ENCODE measurements around the gene BRD9.
A peak's percentile ranks its signal among the peaks of the same experiment; 100 is the strongest.

Gene BRD9

DNA sequence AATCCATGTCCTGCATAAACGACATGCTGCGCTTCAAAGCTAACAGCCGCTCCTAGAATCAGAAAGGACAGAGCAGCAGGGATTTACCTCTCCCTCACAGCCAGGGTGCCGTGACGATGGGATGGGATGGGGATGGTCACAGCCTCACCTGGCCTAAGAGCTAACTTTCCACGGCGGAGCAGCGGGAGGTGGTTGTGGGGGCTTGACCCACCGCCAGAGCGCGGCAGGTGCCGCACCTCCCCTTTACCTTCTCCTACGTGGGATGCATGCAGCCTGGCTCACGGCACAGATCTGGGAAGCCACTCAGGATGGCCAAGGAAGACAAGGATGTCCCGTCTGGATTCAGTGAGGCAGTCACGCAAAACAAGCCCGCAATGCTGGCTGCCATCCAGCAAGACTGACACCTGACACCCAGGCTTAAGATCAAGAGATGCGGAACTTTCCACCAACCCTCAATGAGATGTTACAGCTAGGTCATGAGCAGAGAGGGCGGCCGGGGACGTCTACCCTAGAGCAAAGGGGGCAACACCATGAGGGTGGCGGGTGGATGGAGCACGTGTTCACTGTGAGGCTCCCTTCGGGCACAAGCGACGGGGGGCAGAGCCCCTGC, 5.8 kb downstream of the BRD9 start:
- no peak overlapping the region for H3K4me3 ChIP-seq (ENCODE audit: low read length)
- DNase-seq (ENCODE audit: low read depth): no peak
- TF ChIP-seq, protein P1, sequence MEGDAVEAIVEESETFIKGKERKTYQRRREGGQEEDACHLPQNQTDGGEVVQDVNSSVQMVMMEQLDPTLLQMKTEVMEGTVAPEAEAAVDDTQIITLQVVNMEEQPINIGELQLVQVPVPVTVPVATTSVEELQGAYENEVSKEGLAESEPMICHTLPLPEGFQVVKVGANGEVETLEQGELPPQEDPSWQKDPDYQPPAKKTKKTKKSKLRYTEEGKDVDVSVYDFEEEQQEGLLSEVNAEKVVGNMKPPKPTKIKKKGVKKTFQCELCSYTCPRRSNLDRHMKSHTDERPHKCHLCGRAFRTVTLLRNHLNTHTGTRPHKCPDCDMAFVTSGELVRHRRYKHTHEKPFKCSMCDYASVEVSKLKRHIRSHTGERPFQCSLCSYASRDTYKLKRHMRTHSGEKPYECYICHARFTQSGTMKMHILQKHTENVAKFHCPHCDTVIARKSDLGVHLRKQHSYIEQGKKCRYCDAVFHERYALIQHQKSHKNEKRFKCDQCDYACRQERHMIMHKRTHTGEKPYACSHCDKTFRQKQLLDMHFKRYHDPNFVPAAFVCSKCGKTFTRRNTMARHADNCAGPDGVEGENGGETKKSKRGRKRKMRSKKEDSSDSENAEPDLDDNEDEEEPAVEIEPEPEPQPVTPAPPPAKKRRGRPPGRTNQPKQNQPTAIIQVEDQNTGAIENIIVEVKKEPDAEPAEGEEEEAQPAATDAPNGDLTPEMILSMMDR (conservative IDR thresholded peaks at IDR 0.05; ENCODE audit: low read depth, low read length): no peak

DNA sequence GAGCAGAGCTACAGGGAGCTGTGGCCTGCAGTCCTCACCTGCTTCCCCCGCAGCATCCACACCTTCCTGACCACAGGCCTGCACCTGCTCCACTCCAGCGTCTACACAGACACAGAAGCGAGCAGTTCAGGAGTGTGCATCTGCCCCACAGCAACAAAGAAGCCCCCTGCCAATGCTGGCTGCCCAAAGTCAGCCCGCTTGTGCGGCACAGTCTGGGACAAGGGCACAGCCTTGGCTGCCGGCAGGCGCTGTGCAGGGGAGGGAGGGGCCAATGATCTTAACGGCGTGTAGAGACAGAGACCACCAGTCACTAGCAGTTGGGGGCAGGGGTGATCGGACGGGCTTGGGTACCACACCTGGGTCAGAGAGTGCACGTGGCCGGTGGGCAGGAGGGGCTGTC, 6.6 kb downstream of the BRD9 start:
- DNase-seq (ENCODE audit: low read depth): no peak
- TF ChIP-seq, protein P1 (conservative IDR thresholded peaks at IDR 0.05; ENCODE audit: low read depth, low read length): no peak
- H3K4me3 ChIP-seq (ENCODE audit: low read length): no peak overlapping the region

DNA sequence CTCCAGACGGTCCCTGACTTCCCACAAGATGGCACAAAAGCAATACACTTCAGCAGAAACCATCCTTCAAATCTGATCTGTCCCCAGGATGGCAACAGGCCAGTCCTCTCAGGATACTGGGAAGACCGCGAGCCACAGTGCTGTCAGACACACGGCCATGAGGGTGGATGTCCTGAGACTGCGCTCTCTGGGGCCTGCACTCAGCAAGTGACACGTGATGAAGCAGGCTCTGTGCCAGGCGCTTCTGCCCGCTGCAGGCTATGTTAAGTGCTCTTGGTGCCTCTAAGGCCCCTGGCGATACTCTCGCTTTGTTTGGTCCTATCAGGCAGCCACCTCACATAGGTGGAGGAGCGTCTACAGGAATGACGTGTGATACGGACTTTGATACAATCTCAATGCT, 7.1 kb downstream of the BRD9 start:
- DNase-seq (ENCODE audit: low read depth): no peak
- H3K4me3 ChIP-seq (ENCODE audit: low read length): no peak overlapping the region
- TF ChIP-seq, protein P1 (conservative IDR thresholded peaks at IDR 0.05; ENCODE audit: low read depth, low read length): no peak

DNA sequence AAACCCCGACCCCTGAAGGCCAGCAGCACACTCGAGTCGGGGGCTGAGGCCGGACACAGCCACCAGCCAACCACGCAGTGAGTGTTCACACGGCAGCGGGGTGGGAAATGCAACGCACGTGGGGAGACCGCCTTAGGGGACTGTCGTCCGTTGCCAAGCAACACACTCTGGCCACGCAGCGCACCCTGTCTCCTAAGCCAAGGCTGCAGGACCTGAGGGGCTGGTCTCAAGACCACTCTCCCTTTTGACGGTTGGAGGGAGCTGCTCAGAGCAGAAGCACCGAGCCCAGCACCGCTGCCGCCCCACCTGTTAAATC, 7.5 kb downstream of the BRD9 start:
- H3K4me3 ChIP-seq (ENCODE audit: low read length): no peak overlapping the region
- no peak for DNase-seq (ENCODE audit: low read depth)
- TF ChIP-seq, protein P1 (conservative IDR thresholded peaks at IDR 0.05; ENCODE audit: low read depth, low read length): no peak

DNA sequence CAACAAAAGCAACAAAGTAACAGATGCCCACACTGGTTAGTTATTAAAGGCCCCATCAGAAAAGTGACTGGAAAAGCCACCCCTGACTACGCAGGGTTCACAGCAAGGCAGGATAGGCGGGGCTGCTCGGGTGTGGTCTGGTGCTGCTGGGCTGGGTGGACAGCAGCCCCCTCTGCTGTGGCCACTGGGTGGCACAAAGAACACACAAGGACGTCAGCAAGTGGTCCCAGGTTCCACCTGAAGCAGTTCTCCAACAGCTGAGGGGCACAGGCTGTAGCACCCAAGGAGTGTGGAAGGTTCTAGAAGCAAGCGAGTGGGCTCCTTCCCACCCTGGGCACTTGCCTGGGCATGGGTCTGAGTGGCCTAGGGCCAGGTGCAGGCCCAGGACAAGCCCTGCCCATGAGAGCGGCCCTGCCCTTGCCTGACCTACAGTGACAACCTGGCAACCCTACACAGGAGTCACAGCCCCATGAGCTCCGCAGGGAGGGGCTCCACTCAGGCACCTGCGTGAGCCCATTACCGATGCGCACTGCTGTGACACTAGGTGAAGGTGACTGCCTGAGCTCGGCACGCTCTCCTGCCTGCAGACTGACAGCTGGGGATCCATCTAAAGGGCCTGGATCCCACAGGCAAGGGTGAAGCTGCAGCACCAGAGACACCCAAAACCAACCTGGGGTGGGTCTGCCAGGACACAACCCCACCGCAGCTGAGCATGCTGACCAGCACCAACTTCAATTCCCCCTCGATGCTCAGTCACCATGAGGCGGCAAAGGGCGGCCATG, 8.1 kb downstream of the BRD9 start:
- no peak for DNase-seq (ENCODE audit: low read depth)
- TF ChIP-seq, protein P1 (conservative IDR thresholded peaks at IDR 0.05; ENCODE audit: low read depth, low read length): peak; percentile 4
- H3K4me3 ChIP-seq (ENCODE audit: low read length): no peak overlapping the region

DNA sequence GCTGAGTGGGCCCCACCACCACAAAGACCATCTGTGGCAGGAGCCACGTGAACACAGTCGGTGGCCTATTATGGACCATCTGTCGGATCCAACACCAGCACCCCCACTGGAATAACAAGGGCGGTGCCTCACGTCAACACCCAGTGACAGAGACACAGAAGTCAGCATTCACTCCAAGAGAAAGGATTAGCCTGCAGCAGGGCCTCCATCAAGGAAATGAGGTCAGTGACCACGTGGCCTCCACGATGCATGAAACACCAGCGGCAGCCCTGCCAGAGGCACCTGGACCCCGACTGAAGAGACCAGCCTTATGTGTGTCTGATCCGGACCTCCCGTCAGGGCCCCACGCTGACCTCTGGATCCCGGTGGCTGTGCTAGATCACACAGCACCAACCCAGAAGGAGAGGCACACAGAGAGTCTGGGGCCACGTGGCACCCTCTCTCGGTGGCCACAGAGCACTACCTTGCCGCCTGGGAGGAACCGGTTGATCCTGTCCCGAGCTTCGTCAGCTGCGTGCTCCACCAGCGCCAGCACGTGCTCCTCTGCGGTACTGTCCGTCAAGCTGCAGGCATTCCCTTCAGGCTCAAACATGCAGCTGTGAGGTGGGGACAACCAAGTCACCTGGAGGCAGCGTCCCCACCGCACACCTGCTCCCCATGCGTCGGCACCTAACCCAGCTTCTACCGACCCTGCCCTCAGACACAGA, 9.0 kb downstream of the BRD9 start:
- TF ChIP-seq, protein P1 (conservative IDR thresholded peaks at IDR 0.05; ENCODE audit: low read depth, low read length): no peak
- no peak for DNase-seq (ENCODE audit: low read depth)
- H3K4me3 ChIP-seq (ENCODE audit: low read length): no peak overlapping the region
